HG02885 (cell line): ENCODE data around the gene RPL37A.

Source experiments
- ATAC-seq: cut with Tn5 transposase; IDR thresholded peaks from one replicate; pipeline ENCODE4 v1.9.1; 2021; ENCODE audit warnings: mild to moderate bottlenecking; ENCODE audit not compliant: unreplicated experiment, poor library complexity

Gene RPL37A

GRCh38 chr2:216539791-216540241 is 41.2 kb downstream of the RPL37A start:
- ATAC-seq, result peak; percentile 61

DNA sequence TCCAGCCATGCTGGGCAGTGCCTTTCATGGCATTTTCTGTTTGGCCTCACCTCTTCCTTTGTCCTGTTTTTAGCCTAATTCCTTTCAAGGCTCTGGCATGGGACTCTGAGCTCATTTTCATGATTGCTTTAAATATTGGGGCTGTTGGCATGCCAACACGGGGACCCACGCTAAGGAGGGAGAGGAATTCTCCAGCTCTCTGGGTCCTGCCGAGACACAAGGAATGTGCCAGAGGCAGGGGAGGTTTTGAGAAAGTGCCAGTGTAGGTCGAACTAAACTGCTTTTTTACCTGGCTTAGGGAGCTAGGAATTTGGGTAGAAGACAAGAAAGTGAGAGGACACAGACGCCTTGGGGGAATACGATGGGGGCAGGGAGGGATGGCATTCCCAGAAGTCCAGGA is 42.3 kb downstream of the RPL37A start:
- ATAC-seq, result no peak

- no peak for ATAC-seq
These were observed 42.9 kb downstream of the RPL37A start for GRCh38 chr2:216541505-216541904.

DNA sequence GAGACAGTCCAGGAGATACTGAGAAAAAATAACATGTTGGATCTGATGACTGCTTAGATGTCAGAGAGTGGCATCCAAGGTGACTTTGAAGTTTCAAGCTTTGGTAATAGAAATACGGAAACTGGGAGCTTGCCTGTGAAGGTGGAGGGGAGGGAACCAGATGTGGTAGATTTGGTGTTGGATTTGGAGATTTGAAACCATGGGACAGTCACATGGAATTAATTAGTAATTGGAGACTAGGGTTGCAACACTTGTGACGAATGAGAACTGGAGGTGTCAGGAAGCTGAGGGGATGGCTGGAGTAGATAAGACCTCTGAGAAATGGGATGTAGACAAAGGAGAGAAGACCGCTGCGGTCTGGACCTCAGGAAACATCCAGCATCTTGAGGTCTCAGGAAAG is 46.7 kb downstream of the RPL37A start:
- no peak for ATAC-seq

GRCh38 chr2:216546241-216546640 is 47.6 kb downstream of the RPL37A start:
- no peak for ATAC-seq

DNA sequence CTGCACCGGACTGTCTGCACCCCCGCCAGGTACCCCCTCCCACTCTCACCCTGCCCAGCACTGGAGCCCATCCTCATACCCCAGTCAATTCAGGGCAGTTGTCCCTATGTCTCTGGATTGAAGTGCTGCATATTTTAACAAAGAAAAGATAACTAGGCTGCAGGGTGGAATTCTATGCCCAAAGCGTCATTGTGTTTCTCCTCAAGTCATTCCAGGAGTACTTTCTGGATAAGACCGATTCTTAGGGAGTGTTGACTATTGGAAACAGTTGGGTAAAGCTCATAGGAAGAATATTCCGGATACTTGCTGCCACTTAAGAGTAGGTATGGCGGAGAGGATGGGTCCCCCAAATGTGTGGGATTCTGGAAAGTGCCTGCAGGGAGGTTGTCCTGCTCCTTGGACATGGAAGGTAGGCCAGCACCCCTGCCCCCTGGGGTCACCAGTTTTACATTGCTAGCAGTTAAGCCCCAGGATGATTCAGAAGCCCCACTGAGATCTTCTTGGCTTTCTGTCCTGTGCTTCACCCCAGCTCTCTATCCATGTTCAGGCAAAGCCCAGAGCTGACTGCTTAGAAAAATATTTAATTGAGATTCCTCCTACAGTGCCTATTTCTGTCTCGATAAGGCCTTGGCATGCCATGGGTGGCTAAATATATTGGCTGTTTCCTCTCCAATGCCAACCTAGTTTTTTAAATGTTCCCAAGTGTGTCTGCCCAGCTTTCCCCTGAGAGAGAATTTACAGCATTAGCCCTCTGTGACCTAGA is 48.2 kb downstream of the RPL37A start:
- ATAC-seq, result no peak

- ATAC-seq, result no peak
These were observed 50.3 kb downstream of the RPL37A start for GRCh38 chr2:216548901-216549331.

DNA sequence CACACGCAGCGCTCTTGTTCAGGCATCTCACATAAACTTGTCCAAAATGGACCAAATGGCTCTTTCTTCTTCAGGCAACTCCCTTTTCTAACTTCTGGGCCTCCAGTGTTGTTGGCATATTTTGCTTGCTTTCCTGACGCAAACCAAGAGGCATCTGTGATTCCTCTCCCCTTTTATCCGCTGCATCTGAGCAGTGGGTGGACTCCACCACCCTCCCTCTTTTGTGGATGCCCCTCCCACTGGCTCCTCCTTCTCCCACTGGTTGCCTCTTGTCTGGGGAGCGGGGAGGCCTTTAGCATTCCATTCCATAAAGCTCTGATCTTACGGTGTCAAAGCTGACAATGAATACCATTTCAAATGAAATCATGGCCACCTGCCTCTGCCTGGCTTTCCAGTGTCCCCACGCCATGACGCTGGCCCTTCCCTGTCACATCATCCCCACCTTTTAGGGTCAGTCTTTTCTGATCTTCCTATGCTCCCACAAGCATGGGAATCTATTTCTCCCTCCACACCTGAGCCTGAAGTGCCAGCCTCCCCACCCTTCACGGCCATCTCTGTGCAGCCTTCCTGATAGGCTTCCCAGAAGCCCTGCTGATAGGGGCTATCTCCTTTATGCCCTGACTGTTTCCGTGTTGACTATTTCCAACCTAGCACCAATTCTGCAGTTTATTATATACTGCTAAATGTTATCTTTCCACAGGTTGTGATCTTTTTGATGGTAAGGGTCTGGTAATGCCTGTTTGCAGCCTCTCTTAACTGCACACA is 51.5 kb downstream of the RPL37A start:
- no peak for ATAC-seq

GRCh38 chr2:216551234-216552068 is 52.8 kb downstream of the RPL37A start:
- ATAC-seq, result no peak

DNA sequence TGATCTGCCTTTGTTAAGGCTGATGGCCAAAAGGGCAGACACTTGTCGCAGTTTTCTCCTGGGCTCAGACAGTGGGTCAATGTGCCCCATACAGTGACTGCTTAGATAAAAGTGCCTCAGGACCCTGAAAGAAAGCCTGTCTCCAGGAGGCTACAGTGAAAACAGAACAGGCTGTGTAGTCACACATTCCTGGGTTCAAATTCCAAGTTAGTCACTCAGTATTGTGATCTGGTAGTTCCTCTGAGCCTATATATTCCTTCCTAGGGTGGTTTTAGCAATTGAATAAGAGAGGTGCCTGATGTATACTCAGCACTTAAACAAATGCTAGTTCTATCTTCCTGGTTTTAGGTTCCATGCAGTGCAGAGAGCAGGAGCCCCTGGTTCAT is 54.4 kb downstream of the RPL37A start:
- no peak for ATAC-seq
